Stimulated activated CD4-positive, alpha-beta T cell treated with anti-CD3 and anti-CD28 coated beads, Interleukin-1b, Interleukin-23, amount 100 ng/mL, for 24 hours (primary cell): ENCODE results near the gene GJA8.
A peak's percentile ranks its signal among the peaks of the same experiment; 100 is the strongest.
"Not testable (repeated sequence)": the region's sequence is repeated elsewhere in the genome, so short reads cannot be mapped to it uniquely, and the experiment has no call there.

Experiments
- DNase-seq, 4 experiments: peaks; one replicate each; pipeline ENCODE4 v3.0.0-alpha.2; 2020; ENCODE audit warnings: low read depth in 4 of 4, low spot score in 1 of 4

GJA8 gene

GRCh38 chr1:147927215-147927614 is 24.6 kb downstream of the GJA8 start:
- not testable (repeated sequence) for DNase-seq

GRCh38 chr1:147927689-147928088 is 25.1 kb downstream of the GJA8 start:
- not testable (repeated sequence) for DNase-seq

- DNase-seq, result peak; percentile 65 to 94 (median 86)
Measured at GRCh38 chr1:147928236-147929132, 25.9 kb downstream of the GJA8 start, which contains the start of gene GPR89B. Gene GPR89B, plus strand, starts transcription at chr1:147928420. Its CDS starts 117 bp downstream, at chr1:147928537.

- not testable (repeated sequence) for DNase-seq
Measured at GRCh38 chr1:147931137-147931536, 28.5 kb downstream of the GJA8 start.

GRCh38 chr1:147935296-147935695 is 32.7 kb downstream of the GJA8 start:
- DNase-seq, result not testable (repeated sequence)

GRCh38 chr1:147940456-147940855 is 37.9 kb downstream of the GJA8 start:
- DNase-seq, result not testable (repeated sequence)

GRCh38 chr1:147942563-147942962 is 40.0 kb downstream of the GJA8 start:
- DNase-seq, result not testable (repeated sequence)

- not testable (repeated sequence) for DNase-seq
Measured at GRCh38 chr1:147949517-147949916, 46.9 kb downstream of the GJA8 start.
